IPS DF 19.7 (cell line): ENCODE measurements around the gene WDR72.
"Not testable (repeated sequence)": the region's sequence is repeated elsewhere in the genome, so short reads cannot be mapped to it uniquely, and the experiment has no call there.

ENCODE experiments used
- DNase-seq: peaks from one replicate; pipeline ENCODE4 v3.0.0-alpha.2; 2013; ENCODE audit warnings: low read depth, low spot score

WDR72 gene

GRCh38 chr15:53759411-53759931, at the start of gene WDR72:
WDR72 (minus strand) TSS chr15:53759663; CDS start chr15:53733149, 26,514 bp downstream.
- DNase-seq, result no peak

DNA sequence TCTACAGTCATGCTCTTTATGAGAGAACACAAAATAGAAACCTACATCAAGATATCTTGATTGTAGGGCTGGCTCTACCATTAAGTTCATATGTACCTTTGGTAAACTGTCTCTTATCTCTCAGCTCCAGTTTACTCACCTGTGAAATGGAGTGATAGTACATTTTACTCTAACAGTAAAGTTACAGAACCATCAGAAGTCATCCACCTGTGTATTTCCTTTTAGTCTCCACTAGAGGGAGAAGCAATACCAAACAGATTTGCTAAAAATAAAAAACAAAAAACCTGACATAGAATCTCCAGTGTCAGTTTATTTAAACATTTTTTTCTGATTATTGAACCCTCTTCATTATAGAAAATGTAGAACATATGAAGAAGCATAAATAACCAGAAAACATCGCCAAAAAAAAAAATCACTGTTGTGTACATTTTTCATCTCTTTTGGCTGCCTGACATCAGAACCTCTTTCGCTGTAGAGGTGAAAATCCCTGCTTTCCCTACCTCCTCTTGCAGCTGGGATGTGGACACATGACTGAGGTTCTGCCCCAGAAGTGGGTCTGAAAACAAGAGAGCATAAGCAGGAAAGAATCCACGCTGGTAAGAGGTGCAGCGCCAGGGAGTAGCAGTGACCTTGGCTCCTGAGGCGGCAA, 48.7 kb upstream of the WDR72 start:
- no peak for DNase-seq

DNA sequence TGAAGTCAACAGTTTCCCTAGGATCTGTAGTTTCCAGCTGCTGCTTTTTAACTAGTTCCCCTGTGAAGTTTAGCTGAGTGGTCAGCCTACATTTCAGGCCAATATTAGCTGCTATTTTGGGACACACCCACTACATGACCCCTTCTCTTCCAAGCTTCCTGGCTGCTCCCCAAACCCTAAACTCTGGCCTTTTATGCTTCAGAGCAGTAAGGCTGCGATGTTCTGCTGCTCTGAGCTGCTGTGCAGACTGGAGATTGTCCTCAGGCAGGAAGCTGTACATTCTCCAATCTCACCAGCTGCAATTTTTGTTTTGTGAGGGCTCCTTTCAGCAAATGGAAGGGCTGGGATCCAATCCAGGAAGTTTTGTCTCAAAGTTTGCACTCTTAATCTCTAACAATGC, 48.0 kb upstream of the WDR72 start:
- no peak for DNase-seq

- no peak for DNase-seq
Measured at GRCh38 chr15:53802672-53803071, 43.2 kb upstream of the WDR72 start.

DNA sequence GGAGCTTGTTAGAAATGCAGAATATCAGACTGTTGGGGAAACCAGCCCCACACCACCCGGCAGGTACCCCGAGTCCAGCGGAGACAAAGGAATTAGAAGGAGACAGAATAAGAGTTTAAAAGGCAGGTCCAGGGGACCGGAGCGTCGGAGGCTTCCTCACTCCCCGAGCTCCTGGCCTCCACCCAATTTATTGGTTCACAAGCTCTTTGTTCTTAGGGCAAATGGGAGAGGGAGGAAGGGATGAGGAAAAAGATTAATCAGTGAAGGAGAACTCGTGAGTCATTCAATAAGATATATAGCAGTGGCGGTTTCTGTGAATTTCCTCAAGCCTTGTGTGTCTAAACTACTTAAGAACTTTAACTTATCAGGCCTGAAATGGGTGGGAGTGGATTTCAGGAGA, 32.1 kb upstream of the WDR72 start:
- DNase-seq, result no peak

- no peak for DNase-seq
Measured at GRCh38 chr15:53789654-53790375, 30.4 kb upstream of the WDR72 start.

DNA sequence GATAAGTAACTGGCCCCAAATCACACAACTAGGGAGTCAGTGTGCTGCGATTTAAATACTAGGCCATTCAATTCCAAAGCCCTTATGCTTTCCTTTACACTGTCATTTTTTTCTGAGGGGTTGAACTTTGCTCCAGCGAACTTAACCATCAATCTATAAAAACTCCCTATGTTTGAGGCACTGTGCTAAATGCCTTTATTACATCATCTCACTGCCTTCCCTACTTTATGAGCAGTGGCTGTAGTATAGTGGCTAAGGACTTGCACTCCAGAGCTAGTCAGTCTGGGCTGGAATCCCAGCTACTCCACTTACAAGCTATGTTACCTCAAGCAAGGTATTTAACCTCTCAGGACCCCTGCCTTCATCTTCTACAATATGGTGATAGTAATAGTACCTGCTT, 26.9 kb upstream of the WDR72 start:
- no peak for DNase-seq

DNA sequence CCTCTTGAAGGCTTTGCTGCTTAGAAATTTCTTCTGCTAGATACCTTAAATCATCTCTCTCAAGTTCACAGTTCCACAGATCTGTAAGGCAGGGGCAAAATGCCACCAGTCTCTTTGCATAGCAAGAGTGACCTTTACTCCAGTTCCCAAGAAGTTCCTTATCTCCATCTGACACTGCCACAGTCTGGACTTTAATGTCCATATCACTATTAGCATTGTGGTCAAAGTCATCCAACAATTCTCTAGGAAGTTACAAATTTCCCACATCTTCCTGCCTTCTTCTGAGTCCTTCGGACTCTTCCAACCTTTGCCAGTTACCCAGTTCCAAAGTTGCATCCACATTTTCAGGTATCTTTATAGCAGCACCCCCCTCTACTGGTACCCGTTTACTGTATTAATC, 25.8 kb upstream of the WDR72 start:
- DNase-seq, result not testable (repeated sequence)

- no peak for DNase-seq
Measured at GRCh38 chr15:53762916-53763315, 3.5 kb upstream of the WDR72 start.

DNA sequence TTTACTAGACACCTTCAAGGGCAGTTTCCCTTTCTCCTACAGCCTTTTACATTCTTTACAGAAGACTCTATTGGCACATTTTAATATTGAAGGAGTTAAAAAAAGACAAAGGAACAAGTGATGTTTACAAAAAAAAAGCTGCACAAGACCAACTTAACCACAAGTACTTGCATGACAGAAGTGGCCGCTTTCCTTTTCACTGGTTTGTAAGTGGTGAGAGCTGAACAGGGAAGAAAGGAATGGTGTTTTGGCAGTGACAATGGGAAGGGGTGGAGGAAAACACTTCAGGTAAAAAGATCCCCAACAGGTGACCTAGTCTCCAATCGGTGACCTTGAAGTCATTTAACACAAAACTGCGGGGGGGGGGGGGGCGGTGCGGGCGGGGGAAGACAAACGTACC, 1.1 kb downstream of the WDR72 start:
- DNase-seq, result no peak

DNA sequence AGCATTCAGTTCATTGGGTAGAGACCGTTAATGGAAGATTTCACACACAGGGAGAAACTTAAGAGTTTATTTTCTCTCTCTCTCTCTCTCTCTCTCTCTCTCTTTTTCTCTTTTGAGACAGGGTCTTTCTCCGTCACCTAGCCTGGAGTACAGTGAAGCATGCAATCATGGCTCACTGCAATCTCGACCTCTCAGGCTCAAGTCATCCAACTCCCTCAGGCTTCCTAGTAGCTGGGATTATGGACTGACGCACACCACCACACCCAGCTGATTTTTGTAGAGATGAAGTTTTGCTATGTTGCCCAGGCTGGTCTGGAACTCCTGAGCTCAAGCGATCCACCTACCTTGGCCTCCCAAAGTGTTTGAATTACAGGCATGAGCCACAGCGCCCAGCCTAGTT, 1.6 kb downstream of the WDR72 start:
- no peak for DNase-seq

DNA sequence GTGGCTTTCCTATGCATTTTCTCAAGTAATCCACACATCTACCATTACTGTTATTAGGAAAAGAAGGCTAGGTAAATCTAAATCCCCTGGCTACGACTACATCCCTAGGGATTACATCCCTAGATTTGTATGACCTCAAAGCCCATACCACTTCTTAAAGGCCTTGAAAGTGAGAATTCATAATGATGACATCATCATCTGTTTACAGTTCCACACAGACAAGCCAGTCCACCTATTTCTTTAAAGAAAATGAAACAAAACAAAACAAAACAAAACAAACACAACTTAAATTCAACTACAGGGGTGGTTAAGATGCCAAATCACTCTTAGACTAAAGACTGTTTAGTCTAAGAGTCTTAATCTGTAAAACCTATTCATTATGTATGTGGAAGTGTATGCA, 5.7 kb downstream of the WDR72 start:
- DNase-seq, result no peak

- no peak for DNase-seq
Measured at GRCh38 chr15:53752406-53752805, 7.1 kb downstream of the WDR72 start.

GRCh38 chr15:53747501-53748068, 11.9 kb downstream of the WDR72 start:
- no peak for DNase-seq

DNA sequence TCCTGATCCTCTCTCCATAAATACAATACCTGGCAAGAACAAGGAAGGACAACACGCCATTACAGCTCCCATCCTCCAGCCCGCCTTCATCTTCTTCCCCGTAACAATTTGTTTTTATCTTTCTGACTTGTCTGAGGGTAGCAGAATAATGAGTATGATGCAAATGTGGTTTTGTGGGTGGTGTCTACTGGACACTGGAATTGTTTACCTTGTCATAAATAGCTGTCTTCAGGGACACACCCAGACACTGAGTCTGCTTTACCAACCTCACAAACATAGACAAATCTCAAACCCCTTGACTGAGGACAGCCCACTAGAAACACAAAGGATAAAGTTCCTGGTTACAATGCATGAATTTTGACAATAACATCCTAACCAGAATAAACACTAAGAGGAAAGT, 13.4 kb downstream of the WDR72 start:
- no peak for DNase-seq

DNA sequence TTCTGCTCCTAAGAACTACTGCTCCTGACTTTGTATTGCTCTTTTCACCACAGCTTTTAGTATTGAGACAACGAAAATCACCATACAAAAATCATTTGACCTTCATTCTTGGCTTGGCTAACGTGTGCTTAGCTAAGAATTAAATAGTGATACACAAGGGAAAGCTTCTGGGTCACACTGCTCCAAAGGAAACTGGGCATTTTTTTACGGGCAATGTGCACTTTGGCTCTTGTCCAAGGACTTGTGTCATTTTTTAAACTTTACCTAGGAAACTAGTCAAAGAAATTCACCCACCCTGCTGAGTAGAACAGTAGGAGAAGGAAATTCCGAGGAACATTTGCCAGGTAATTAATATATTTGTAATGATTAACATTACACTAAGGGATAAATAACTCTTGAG, 19.8 kb downstream of the WDR72 start:
- no peak for DNase-seq

GRCh38 chr15:53739187-53739586, 20.3 kb downstream of the WDR72 start:
- DNase-seq, result no peak

DNA sequence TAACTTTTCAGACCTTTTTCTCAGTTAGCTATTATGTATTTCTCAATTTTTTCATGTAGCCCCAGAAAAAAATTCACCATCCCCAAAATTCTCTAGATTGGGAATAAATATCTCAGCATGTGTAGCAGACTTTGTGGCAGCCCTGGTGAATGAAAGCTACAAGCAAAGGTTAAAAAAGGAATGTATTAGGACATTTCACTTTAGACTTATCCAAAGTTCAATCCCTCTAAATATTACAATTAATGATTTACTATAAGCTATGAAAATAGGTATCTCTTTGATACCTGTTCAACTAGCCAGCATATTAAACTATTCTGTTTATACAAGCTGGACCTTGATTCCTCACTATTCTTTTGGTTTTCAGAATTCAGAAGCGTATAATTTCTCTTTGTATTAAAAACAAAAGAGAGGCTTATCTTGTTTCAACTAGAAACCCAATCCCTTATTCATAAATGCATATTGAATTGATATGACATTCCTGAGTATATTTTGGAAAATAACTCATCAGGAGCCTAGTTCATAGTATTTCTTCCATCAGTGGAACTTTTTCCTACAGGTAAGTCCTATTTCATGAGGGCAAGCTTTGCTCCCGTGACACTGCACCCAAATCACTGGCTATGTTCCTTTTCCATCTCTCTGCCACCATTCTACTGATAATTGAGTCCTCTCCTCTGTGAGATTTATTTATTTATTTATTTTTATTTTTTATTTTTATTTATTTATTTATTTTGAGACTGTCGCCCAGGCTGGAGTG, 38.0 kb downstream of the WDR72 start:
- no peak for DNase-seq

DNA sequence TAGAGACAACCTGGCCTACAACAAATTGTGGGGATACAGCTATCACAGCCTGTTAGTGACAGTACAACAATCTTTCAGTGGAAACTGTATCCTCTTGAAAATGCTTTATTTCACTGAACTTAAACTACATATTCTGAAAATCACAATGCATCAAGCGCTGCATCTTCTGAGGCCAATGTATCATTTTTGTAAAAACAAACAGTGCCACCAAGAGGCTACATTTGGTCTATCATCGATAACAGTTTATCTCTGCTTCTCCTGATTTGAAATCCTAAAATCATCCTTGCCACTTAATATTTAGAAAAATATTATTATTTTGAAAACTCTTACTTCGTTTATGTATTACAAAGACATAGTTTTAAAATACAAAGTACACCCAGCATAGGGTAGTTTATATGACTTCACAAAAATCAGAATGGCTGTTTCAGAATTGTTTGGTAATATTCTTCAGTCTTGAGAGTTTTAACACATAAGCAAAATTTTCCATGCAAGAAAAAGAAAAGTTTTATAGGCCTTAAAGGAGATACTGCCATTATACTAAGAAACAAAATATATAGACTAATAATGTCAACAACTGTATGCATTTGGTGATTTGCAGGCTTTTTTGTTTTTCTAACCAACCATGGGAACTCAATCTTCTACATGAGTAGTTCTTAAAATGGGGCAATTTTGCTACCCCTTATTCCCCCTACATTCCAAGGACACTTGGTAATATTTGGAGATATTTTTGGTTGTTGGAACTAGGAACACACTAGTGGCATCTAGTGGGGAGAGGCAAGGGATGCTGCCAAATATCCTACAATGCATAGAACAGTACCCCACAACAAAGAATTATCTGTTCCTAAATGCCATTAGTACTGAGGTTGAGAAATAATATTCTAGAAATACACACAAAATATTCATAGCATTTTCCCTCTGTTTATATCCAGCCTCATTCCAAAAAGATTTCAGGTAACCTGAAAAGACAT, 42.3 kb downstream of the WDR72 start:
- no peak for DNase-seq

- DNase-seq, result no peak
Measured at GRCh38 chr15:53713218-53713617, 46.2 kb downstream of the WDR72 start.

DNA sequence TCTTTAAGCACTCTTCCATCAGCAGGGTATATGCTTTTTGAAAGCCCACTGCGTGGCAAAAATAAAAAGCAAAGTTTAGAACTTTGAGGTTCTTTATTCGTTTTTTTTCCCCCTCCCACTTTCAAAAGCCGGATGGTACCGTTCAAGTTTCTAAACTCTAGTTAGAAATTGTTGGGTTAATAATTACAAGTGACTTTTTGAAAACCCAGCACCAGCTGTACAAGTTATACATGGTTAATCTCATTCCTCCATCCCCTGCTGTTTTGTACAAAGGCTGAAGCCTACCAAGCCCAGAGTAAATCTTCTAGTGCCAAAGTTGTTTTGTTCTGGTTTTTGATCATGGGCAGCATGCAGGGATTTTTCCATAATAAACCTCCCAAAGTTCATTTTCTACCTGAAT, 48.6 kb downstream of the WDR72 start:
- DNase-seq, result no peak
